GM18520 (cell line): ENCODE data around the gene POU3F1.

ENCODE experiments used
- ATAC-seq: cut with Tn5 transposase; IDR thresholded peaks from one replicate; pipeline ENCODE4 v1.9.1; 2021; ENCODE audit not compliant: unreplicated experiment

POU3F1 gene

GRCh38 chr1:38006008-38006828 lies 40.4 kb downstream of the POU3F1 start:
- ATAC-seq, result no peak

GRCh38 chr1:38005195-38006007 lies 41.2 kb downstream of the POU3F1 start, which contains the start of gene FHL3:
Gene FHL3 (minus strand): TSS chr1:38005514. CDS start chr1:37999412, 6,102 bp downstream.
- ATAC-seq, result no peak

GRCh38 chr1:38004284-38005108 lies 42.1 kb downstream of the POU3F1 start:
- ATAC-seq, result no peak

DNA sequence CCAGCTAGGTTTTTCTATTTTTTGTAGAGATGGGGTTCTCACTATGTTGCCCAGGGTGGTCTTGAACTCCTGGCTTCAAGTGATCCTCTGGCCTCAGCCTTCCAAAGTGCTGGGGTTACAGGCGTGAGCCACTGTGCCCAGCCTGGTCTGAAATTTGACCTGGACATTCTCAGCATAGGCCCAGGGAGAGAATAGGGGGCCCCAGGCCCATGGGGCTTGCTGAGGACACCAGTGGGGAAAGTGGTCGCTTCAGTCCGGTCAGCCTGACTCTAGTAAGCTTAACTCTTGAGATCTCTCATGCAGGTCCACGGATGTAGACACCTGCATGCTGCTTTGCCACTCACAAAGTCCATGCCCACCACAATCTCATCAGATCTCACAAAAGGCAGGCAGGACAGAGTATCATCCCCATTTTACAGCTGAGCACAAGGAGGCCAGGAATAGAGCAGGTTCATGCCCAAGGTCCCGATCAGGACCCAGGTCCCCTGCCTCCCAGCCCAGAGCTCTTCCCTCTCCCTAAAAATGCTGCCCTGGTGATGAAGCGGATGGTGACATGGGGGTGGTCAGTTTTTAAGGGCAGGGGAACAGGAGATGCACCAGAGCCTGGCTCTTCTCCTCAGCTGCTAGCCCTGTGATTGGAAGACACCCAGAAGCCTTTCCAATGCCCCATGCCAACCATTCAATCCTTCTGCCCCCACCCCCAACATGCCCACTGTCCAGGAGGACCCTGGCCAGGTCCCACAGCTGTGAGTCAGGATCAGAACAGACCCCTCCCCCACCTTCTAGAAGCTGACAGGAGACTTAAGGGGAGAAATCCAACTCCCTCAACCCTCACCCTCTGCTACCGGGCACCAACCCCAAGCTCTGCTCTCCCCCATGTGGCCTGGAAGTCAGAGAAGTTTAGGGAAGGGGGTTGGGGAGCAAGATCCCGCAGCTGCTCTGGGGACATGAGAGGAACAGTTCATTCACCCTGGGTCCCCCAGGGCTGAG lies 43.0 kb downstream of the POU3F1 start:
- ATAC-seq, result no peak

- ATAC-seq, result no peak
Observed at GRCh38 chr1:38000529-38001455, 45.8 kb downstream of the POU3F1 start.

DNA sequence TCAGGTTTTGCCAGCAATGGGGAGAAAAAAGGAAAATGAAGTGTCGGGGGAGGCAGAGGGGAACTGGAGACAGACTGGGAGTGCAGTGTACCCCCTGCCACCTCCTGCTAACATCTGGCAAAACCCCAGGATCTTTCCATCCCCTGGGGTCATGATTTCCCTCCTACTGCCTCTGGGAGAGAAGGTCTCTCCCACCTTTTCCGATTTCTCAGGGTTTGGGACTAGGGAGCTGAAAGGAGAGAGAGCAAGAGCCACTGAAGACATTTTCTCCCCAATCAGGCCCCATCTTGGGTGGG lies 46.4 kb downstream of the POU3F1 start:
- no peak for ATAC-seq

DNA sequence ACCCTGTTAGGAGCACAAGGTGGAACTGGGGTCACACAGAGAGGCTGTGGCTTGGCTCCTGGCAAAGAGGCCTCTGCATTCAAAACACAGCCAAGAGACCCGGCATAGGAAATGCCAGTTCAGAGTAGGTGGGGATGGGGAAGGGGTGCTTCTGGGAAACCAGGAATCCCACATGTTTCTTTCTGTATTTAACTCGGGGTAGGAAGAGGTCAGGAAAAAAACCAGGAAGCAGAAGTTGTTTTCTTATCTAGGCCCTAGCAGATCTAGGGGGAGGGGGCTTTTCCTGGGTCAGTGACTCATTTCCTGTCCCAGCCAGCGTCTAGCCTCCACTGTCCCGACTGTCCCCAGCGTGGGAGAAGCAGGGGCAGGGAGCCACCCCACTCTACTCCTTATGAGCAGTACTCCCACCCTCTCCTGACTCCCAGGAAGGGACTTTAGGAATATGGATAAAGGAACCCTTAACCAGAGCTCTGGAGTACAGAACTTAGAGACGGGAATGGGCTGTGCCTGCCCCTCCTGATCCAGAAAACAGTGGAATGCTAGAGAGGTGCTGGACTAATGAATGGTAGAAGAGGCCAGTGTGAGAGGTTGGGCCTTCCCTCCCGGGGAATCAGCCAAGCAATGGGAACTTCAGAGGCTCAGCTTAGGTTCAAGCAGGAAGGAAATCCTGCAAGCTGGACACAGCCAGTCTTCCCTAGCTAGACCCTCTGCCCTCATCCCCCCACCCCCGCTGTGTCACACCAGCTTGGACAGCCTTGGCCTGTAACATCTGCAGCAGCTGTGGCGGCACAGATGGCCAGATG lies 47.0 kb downstream of the POU3F1 start:
- ATAC-seq, result no peak

DNA sequence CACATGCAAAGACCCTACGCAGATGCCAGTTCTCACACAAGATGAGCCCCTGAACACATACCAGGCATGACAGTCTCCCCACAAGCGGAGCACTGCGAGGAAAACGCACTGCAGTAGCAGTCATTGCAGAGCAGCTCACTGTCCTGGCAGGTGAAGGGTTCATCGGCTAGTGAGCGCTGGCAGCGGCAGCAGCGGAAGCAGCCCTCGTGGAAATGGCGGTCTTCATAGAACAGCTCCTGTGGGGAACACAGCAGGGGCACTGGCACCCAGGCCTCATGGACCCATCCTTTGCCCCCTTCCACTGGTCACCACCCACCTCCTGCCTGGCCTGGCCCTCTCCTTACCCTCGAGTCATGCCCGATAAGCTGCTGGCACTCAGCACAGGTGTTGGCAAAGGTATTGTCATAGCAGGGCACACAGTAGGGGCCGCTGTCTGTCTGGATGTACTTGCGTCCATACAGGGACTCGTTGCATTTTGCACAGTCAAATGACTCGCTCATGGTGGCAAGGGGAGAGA lies 47.6 kb downstream of the POU3F1 start:
- ATAC-seq, result no peak

DNA sequence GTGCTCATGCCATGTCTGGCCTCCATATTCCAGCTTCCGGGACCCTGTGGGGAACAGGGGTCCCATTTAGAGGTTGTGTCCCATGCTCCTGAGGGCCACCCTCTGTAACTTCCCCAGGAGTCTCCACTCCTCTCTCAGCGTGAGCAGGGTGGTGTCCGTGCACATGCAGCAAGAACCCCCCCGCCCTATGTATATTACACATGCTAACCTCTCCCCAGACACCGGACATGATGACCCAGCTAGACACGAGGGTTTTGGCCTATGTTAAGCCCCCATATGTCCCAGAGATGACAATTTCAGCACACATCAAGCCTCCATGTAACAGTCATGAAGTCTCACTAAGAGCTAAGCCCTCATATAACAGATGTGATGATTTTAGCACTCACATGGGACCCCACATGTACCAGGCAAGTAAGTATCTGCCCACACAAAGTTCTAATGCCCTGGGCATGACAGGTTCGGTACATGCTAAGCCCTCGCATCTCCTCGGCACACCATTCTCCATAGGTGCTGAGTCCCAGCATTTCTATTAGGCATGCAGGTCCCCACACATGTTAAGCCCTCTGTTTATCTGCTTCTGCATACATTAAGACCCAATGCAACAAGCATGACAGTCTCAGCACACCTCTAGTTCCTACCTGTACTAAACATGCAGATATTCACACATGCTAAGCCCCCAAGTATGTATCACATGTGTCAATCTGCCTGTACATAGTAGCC lies 48.3 kb downstream of the POU3F1 start:
- no peak for ATAC-seq

- ATAC-seq, result no peak
Observed at GRCh38 chr1:37997256-37998088, 49.1 kb downstream of the POU3F1 start.

- no peak for ATAC-seq
Observed at GRCh38 chr1:37995751-37996345, 50.7 kb downstream of the POU3F1 start.

DNA sequence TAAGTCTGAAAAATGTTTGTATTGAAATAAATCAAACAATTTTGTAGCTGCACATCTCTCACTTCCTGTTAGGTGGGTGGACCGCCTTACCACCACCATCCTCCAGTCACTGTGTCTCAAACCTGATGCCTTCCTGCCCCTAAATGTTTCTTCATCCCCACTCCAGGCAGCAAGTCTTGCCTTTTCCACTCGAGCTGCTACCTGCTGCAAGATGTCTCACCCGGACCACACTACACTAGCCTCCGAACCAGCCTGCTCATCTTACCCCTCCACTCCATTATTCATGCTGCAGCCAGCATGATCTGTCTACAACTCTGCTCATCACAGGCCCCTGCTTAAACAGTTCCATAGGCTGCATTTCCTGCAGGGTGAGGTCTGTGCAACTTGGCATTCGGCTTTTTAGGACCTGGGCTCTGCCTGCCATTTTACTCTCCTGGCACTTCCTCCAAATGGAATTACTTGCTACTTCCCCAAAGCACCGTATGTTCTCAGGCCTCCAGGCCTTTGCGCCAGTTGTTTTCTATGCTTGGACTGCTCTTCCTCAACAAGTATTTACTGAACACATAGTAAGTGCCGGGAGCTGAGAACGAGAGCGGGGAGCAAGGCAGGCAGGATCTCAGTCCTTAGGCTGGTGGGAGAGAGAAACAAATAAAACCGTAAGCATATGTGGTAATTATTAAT lies 51.6 kb downstream of the POU3F1 start:
- ATAC-seq, result no peak
